Dendritic cell treated with granulocyte-macrophage colony-stimulating factor and Interleukin-4, amounts not matched to agents 40 ng/mL and 50 ng/mL, for 4 days (primary cell): ENCODE data around the gene SYNCRIP.
"Not testable (repeated sequence)": the region's sequence is repeated elsewhere in the genome, so short reads cannot be mapped to it uniquely, and the experiment has no call there.

Experiments used
- H3K27ac Mint-ChIP-seq: one replicate; pipeline ENCODE4 v1.8.0; 2022; ENCODE audit warnings: mild to moderate bottlenecking, mixed read lengths
- H3K27me3 Mint-ChIP-seq: one replicate; pipeline ENCODE4 v1.8.0; 2022; ENCODE audit warnings: mild to moderate bottlenecking, mixed read lengths
- H3K36me3 Mint-ChIP-seq: one replicate; pipeline ENCODE4 v1.8.0; 2022; ENCODE audit warnings: low read depth, mixed read lengths
- H3K4me1 Mint-ChIP-seq: one replicate; pipeline ENCODE4 v1.8.0; 2022; ENCODE audit warnings: low read depth, mixed read lengths
- H3K4me3 Mint-ChIP-seq: one replicate; pipeline ENCODE4 v1.8.0; 2022; ENCODE audit warnings: mild to moderate bottlenecking, moderate library complexity, mixed read lengths
- H3K9me3 Mint-ChIP-seq: one replicate; pipeline ENCODE4 v1.8.0; 2022; ENCODE audit warnings: mixed read lengths
- intact Hi-C: fragments of 100-400 bp; cut with micrococcal nuclease; formaldehyde crosslinking; loops from one replicate; pipeline ENCODE4 v1.15.0; 2022

The SYNCRIP gene

GRCh38 chr6:85569323-85569722, 73.4 kb downstream of the SYNCRIP start:
- intact Hi-C loops, result no loop called here
- H3K27me3 Mint-ChIP-seq, result no peaks in the 10 kb centered on the region
- H3K27ac Mint-ChIP-seq, result no peak overlapping the region
- H3K9me3 Mint-ChIP-seq, result no peaks in the 10 kb centered on the region
- H3K4me1 Mint-ChIP-seq, result peaks cover 10% of the 10 kb centered on the region
- H3K4me3 Mint-ChIP-seq, result no peak overlapping the region
- peaks cover 74% of the 10 kb centered on the region for H3K36me3 Mint-ChIP-seq

- no peak overlapping the region for H3K27ac Mint-ChIP-seq
- intact Hi-C loops, result no loop called here
- H3K4me3 Mint-ChIP-seq, result no peak overlapping the region
These were observed 74.3 kb downstream of the SYNCRIP start for GRCh38 chr6:85568411-85568810.

GRCh38 chr6:85565736-85566135, 77.0 kb downstream of the SYNCRIP start:
- Mint-ChIP-seq H3K27ac (no peak overlapping the region), H3K36me3 (peaks cover 78% of the 10 kb centered on the region), H3K9me3 (no peaks in the 10 kb centered on the region), H3K4me3 (no peak overlapping the region), H3K4me1 (peaks cover 10% of the 10 kb centered on the region), H3K27me3 (no peaks in the 10 kb centered on the region)
- intact Hi-C loops, result no loop called here

More at GRCh38 chr6:85568411-85568810, 74.3 kb downstream of the SYNCRIP start:
- H3K9me3 Mint-ChIP-seq, result no peaks in the 10 kb centered on the region
- H3K4me1 Mint-ChIP-seq, result peaks cover 10% of the 10 kb centered on the region
- H3K36me3 Mint-ChIP-seq, result peaks cover 83% of the 10 kb centered on the region
- no peaks in the 10 kb centered on the region for H3K27me3 Mint-ChIP-seq

- H3K9me3 Mint-ChIP-seq, H3K4me3 Mint-ChIP-seq, H3K27me3 Mint-ChIP-seq, intact Hi-C loops, H3K4me1 Mint-ChIP-seq, H3K27ac Mint-ChIP-seq: not testable (repeated sequence)
- H3K36me3 Mint-ChIP-seq, result peaks cover 76% of the 10 kb centered on the region
These were observed 78.5 kb downstream of the SYNCRIP start for GRCh38 chr6:85564223-85564622.
